Stimulated activated naive CD8-positive, alpha-beta T cell treated with anti-CD3 and anti-CD28 coated beads, Interleukin-15, Interleukin-2, amounts not matched to agents 100 ng/mL and 50 ng/mL, for 24 hours (primary cell): ENCODE results near the gene PDSS2.
"Not testable (repeated sequence)": the region's sequence is repeated elsewhere in the genome, so short reads cannot be mapped to it uniquely, and the experiment has no call there.

Experiments used
- H3K27ac Mint-ChIP-seq: one replicate; pipeline ENCODE4 v1.8.0; 2021; ENCODE audit warnings: mild to moderate bottlenecking, mixed read lengths
- H3K27me3 Mint-ChIP-seq: one replicate; pipeline ENCODE4 v1.8.0; 2021; ENCODE audit warnings: mixed read lengths
- H3K36me3 Mint-ChIP-seq: one replicate; pipeline ENCODE4 v1.8.0; 2021; ENCODE audit warnings: low read depth, mixed read lengths
- H3K4me1 Mint-ChIP-seq: one replicate; pipeline ENCODE4 v1.8.0; 2021; ENCODE audit warnings: low read depth, mixed read lengths
- H3K4me3 Mint-ChIP-seq: one replicate; pipeline ENCODE4 v1.8.0; 2021; ENCODE audit warnings: mild to moderate bottlenecking, mixed read lengths
- H3K9me3 Mint-ChIP-seq: one replicate; pipeline ENCODE4 v1.8.0; 2021; ENCODE audit warnings: mixed read lengths

Gene PDSS2

GRCh38 chr6:107128577-107128976 lies 330.8 kb downstream of the PDSS2 start:
- no peaks in the 10 kb centered on the region for H3K27me3 Mint-ChIP-seq
- H3K36me3 Mint-ChIP-seq = no peaks in the 10 kb centered on the region
- peaks cover 3% of the 10 kb centered on the region for H3K4me1 Mint-ChIP-seq
- no peaks in the 10 kb centered on the region for H3K9me3 Mint-ChIP-seq
- H3K4me3 Mint-ChIP-seq = no peak overlapping the region
- H3K27ac Mint-ChIP-seq = no peak overlapping the region

- Mint-ChIP-seq H3K27me3 (no peaks in the 10 kb centered on the region), H3K4me3 (no peak overlapping the region), H3K9me3 (no peaks in the 10 kb centered on the region), H3K27ac (no peak overlapping the region), H3K4me1 (peaks cover 3% of the 10 kb centered on the region), H3K36me3 (no peaks in the 10 kb centered on the region)
Observed at GRCh38 chr6:107128175-107128574, 331.2 kb downstream of the PDSS2 start.

DNA sequence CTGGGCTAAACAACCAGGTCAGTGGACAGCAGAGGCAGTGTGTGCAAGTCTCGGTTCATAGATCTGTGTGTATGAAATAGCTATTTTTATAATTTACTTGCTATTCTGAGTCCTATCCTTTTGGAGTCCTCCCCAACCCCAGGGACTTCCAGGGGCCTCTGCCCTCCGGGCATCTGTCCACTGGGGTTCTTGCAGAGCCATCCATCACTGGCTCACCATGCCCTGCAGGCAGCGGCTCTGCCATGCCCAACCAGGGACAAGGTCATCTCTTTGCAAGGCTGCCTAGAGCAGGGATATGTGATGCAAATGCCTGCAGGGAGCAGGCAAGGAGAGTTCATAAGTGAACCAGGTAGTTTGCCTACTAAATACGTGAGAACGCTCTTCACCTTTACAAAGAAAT lies 333.6 kb downstream of the PDSS2 start:
- Mint-ChIP-seq H3K27me3 (no peaks in the 10 kb centered on the region), H3K4me3 (no peak overlapping the region), H3K9me3 (no peaks in the 10 kb centered on the region), H3K36me3 (no peaks in the 10 kb centered on the region), H3K27ac (no peak overlapping the region), H3K4me1 (peaks cover 3% of the 10 kb centered on the region)

DNA sequence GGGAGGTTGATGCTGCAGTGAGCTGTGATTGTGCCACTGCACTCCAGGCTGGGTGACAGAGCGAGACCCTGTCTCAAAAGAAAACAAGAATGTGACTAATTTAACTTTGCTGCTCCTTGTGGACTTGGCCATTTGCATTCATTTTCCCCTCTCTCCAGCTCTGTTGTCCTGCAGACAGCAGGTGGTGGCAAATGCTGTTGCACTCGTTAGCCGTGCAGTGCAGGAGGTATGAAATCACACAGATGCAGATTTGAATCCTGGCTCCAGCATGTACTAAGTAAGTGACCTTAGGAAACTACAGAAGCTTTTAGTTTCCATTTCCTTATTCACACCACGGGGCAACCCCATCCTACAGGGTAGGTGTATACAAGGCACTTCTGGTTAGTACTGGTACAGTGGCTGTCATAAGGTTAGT lies 334.4 kb downstream of the PDSS2 start:
- H3K27ac Mint-ChIP-seq = no peak overlapping the region

GRCh38 chr6:107123501-107123900 lies 335.9 kb downstream of the PDSS2 start:
- Mint-ChIP-seq H3K4me1 (peaks cover 3% of the 10 kb centered on the region), H3K4me3 (no peak overlapping the region), H3K9me3 (no peaks in the 10 kb centered on the region), H3K27ac (no peak overlapping the region), H3K36me3 (no peaks in the 10 kb centered on the region), H3K27me3 (no peaks in the 10 kb centered on the region)

More for the DNA sequence above, 334.4 kb downstream of the PDSS2 start:
- H3K36me3 Mint-ChIP-seq = no peaks in the 10 kb centered on the region
- peaks cover 3% of the 10 kb centered on the region for H3K4me1 Mint-ChIP-seq
- H3K4me3 Mint-ChIP-seq = no peak overlapping the region
- H3K9me3 Mint-ChIP-seq = no peaks in the 10 kb centered on the region
- no peaks in the 10 kb centered on the region for H3K27me3 Mint-ChIP-seq

GRCh38 chr6:107122748-107123147 lies 336.6 kb downstream of the PDSS2 start:
- H3K27me3 Mint-ChIP-seq = no peaks in the 10 kb centered on the region
- H3K4me1 Mint-ChIP-seq = peaks cover 3% of the 10 kb centered on the region
- H3K36me3 Mint-ChIP-seq = no peaks in the 10 kb centered on the region
- no peaks in the 10 kb centered on the region for H3K9me3 Mint-ChIP-seq
- H3K4me3 Mint-ChIP-seq = no peak overlapping the region
- no peak overlapping the region for H3K27ac Mint-ChIP-seq

- H3K4me3 Mint-ChIP-seq = no peak overlapping the region
- peaks cover 3% of the 10 kb centered on the region for H3K4me1 Mint-ChIP-seq
- no peaks in the 10 kb centered on the region for H3K36me3 Mint-ChIP-seq
- peaks cover 2% of the 10 kb centered on the region for H3K27me3 Mint-ChIP-seq
- no peak overlapping the region for H3K27ac Mint-ChIP-seq
- no peaks in the 10 kb centered on the region for H3K9me3 Mint-ChIP-seq
Observed at GRCh38 chr6:107121964-107122495, 337.3 kb downstream of the PDSS2 start.

DNA sequence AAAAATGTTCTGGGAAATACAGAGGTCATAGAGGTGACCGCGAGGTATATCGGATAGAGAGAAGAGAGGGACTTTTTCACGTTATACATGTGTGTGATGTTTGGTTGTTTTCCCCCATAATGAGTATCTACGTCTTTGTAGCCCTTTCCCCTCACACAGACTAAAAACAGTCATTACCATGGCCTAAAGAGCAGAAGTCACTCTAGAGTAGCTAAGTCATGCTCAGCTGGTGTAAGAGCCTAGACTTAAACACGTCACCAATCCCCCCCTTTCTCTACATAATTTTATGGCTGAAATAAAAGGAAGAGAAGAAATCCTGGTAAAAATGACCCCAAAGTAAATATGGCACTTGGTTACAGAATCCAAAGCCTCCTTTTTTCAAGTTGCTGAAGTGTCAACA lies 338.1 kb downstream of the PDSS2 start:
- Mint-ChIP-seq H3K4me1 (peaks cover 9% of the 10 kb centered on the region), H3K4me3 (no peak overlapping the region)

DNA sequence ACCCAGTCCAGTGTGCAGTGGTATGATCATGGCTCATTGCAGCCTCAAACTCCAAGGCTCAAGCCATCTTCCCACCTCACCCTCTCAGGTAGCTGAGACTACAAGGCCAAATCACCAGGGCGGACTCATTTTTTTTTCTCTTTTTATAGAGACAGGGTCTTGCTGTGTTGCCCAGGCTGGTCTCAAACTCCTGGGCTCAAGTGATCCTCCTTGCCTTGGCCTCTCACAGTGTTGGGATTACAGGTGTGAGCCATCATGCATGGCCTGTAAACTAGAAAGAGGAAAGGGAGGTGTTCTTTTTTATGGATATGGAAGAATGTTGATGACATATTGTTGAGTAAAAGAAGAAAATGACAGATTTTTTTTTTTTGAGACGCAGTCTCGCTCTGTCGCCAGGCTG lies 339.0 kb downstream of the PDSS2 start:
- Mint-ChIP-seq H3K4me3 (no peak overlapping the region), H3K9me3 (no peaks in the 10 kb centered on the region), H3K27me3 (peaks cover 9% of the 10 kb centered on the region), H3K36me3 (no peaks in the 10 kb centered on the region), H3K4me1 (peaks cover 13% of the 10 kb centered on the region), H3K27ac (no peak overlapping the region)

More for the DNA sequence above, 338.1 kb downstream of the PDSS2 start:
- no peaks in the 10 kb centered on the region for H3K36me3 Mint-ChIP-seq
- peaks cover 9% of the 10 kb centered on the region for H3K27me3 Mint-ChIP-seq
- no peaks in the 10 kb centered on the region for H3K9me3 Mint-ChIP-seq
- H3K27ac Mint-ChIP-seq = no peak overlapping the region

DNA sequence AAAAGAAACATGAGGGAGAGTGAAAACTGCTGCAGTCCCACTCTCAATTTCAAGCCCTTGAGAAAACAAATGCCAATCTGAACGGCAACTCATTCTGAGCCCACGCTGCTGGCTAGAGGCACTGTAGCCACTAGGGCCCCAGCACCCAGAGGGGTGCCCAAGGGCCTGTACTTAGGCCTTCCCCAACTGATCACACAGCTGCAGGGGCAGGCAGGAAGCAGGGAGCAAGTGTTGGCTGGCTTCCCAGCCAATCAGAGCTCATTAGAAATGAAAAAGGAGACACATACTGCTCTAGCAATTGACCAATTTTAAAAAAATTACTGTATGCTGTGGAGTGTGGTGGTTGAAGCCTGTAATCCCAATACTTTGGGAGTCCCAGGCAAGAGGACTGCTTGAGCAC lies 340.4 kb downstream of the PDSS2 start:
- Mint-ChIP-seq H3K27me3 (peaks cover 9% of the 10 kb centered on the region), H3K4me3 (no peak overlapping the region), H3K4me1 (peaks cover 11% of the 10 kb centered on the region), H3K27ac (no peak overlapping the region), H3K9me3 (no peaks in the 10 kb centered on the region), H3K36me3 (no peaks in the 10 kb centered on the region)

DNA sequence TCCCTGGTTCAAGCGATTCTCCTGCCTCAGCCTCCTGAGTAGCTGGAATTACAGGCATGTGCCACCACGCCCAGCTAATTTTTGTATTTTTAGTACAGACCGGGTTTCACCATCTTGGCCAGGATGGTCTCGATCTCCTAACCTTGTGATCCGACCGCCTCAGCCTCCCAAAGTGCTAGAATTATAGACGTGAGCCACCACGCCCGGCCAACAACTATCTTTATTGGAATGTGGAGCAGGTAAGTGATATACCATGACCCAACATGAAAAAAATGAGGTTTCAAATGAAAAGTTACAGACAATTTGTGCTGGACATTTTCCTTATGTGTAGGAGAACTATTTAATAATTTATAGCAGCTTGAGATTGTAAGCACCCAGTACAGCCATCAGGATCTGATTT lies 340.8 kb downstream of the PDSS2 start:
- H3K27ac Mint-ChIP-seq, H3K36me3 Mint-ChIP-seq, H3K4me3 Mint-ChIP-seq, H3K27me3 Mint-ChIP-seq, H3K9me3 Mint-ChIP-seq: not testable (repeated sequence)
- peaks cover 16% of the 10 kb centered on the region for H3K4me1 Mint-ChIP-seq

DNA sequence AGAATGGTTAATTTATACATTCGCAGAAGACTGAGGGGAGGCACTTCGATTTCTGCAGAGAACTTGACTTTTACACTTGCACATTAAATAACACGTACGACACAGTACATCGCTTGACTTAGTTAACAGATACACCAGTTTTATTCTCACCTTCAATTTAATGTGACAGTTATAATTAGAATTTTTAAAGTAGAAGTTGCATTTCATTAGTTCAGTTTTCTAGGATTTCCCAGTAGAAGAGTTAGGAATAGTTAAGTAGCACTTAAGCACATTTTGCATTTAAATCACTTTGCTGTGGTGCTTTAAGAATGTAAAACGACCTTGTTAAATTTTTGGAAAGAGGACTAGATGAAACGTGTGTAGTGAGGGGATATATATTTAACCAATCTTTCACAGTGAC lies 342.4 kb downstream of the PDSS2 start:
- no peaks in the 10 kb centered on the region for H3K9me3 Mint-ChIP-seq
- H3K4me1 Mint-ChIP-seq = peaks cover 19% of the 10 kb centered on the region
- peak overlapping the region; percentile 78 for H3K4me3 Mint-ChIP-seq
- peaks cover 9% of the 10 kb centered on the region for H3K27me3 Mint-ChIP-seq
- H3K27ac Mint-ChIP-seq = no peak overlapping the region
- H3K36me3 Mint-ChIP-seq = no peaks in the 10 kb centered on the region

DNA sequence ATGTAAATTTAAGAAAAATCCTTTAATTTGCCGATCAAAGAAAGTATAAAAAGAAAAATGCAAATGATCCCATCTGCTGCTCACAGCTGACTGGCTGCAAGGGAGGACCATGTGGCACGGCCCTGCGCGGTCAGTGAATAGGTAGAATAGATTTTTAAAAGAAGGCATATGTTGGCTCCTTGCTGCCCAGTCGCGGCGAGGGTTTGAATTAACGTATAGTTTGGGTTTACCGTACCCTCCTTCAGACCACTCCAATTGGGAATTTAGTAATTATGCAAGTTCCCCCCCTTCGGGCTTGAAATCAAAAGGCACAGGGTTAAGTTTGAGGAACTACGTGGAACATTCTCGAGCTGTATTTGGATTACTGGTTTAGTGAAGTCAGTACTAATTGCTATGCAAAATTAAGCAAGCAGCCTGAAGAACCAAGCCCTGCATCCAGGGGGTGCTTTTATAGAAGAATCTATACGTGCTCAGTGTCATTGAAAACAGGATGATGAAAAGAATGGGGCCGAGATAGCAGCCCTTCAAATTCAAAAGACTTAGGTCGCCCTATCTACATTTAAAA lies 343.0 kb downstream of the PDSS2 start:
- Mint-ChIP-seq H3K27ac (peak overlapping the region; percentile 70), H3K9me3 (no peaks in the 10 kb centered on the region), H3K36me3 (no peaks in the 10 kb centered on the region), H3K4me1 (peaks cover 19% of the 10 kb centered on the region), H3K4me3 (peak overlapping the region; percentile 78), H3K27me3 (peaks cover 9% of the 10 kb centered on the region)

DNA sequence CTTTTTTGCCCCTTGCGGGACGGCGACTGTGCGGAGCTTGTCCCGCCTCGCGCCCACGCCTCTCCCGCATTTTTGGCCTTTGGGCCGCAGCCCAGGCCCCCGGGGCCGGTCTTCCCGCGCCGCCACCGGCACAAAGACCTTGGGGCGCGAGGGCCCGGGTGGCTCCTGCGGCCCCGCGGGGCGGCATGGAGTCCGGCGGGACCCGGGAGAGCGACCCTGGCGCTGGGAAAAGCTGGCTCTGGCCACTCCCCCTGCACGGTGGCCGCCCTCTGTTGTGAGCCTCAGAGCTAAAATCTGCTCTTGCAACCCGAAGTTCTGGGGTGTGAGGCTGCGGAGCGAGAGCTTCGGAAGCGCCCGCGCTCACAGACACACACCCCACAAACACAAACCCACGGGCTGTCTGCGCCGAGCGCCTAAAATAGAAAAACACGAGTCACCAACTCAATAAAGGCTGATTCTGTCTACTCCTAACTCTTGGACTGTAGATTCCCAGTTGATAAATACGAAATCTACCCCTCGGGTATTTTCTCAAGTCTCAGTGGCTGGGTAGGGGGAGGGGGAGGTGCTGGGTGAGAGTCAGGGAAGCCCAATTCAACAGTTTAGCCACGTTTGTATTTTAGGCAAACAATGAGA lies 343.6 kb downstream of the PDSS2 start:
- H3K9me3 Mint-ChIP-seq = no peaks in the 10 kb centered on the region
- peak overlapping the region; percentile 70 for H3K27ac Mint-ChIP-seq
- H3K27me3 Mint-ChIP-seq = peaks cover 9% of the 10 kb centered on the region
- H3K4me1 Mint-ChIP-seq = peaks cover 19% of the 10 kb centered on the region
- H3K36me3 Mint-ChIP-seq = no peaks in the 10 kb centered on the region
- peak overlapping the region; percentile 78 for H3K4me3 Mint-ChIP-seq

- Mint-ChIP-seq H3K27ac (peak within 1 kb of the TSS; percentile 70), H3K9me3 (no peaks in the 10 kb centered on the region), H3K4me1 (peaks cover 21% of the 10 kb centered on the region), H3K36me3 (peaks cover 2% of the 10 kb centered on the region), H3K4me3 (peak within 1 kb of the TSS; percentile 78), H3K27me3 (peaks cover 9% of the 10 kb centered on the region)
Observed at GRCh38 chr6:107114926-107115694, 344.3 kb downstream of the PDSS2 start, which contains the start of gene BEND3. Gene BEND3, minus strand, starts transcription at chr6:107115515. Its CDS starts 16,230 bp downstream, at chr6:107099285.
